Measurements from ENCODE around the gene FCN1.

- TF ChIP-seq CTCF (IDR thresholded peaks at IDR 0.05 in 8 of 11, conservative IDR thresholded peaks at IDR 0.05 in 3 of 11) (no peak), POLR2AphosphoS5 (IDR thresholded peaks at IDR 0.05) (peak in 2 of 3 donors; percentile 41 to 70), POLR2A (IDR thresholded peaks at IDR 0.05) (no peak)
These were observed 55.9 kb downstream of the FCN1 start for GRCh38 chr9:134861595-134862334.

Measured in spleen (tissue), 7 donors.